Ishikawa (cell line): Measurements from ENCODE around the gene ABCA7.

Source experiments
- CREB1 ChIP-seq: IDR thresholded peaks from 2 replicates; pipeline ENCODE4 v1.6.1; 2012; ENCODE audit warnings: low read depth
- EP300 ChIP-seq: IDR thresholded peaks from 2 replicates; pipeline ENCODE4 v1.6.1; 2012; ENCODE audit warnings: borderline replicate concordance
- FOXM1 ChIP-seq: IDR thresholded peaks from 2 replicates; pipeline ENCODE4 v1.6.1; 2012; ENCODE audit warnings: low read depth, borderline replicate concordance
- YY1 ChIP-seq: IDR thresholded peaks from 2 replicates; pipeline ENCODE4 v1.6.1; 2012; ENCODE audit warnings: low read depth
- ZBTB7A ChIP-seq: IDR thresholded peaks from 2 replicates; pipeline ENCODE4 v1.6.1; 2012; ENCODE audit warnings: low read depth

DNA sequence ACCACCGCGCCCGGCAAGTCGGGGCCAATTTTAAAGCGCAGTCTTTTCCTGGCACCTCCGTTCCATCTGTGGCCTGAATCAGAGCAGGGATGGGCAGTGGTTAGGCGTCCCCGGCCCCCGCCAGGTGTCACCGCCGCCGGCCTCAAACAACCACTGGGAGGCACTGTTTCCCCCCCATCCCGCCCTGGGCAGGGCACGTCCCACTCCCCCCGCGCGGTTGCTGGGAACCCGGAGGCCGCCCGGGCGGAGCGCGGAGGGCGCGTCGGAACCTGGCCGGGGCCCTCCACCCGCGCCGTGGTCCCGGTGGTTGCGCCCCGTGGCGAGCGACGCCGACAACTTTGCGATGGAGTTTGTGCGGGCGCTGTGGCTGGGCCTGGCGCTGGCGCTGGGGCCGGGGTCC lies 39.8 kb upstream of the ABCA7 start, which contains the start of gene GRIN3B:
- TF ChIP-seq YY1, result no peak
- TF ChIP-seq EP300, result no peak
- TF ChIP-seq ZBTB7A, result no peak
- TF ChIP-seq FOXM1, result no peak
- TF ChIP-seq CREB1, result no peak
